HL-60 (cell line): Measurements from ENCODE around the gene FRRS1.

Experiments used
- DNase-seq, 2 experiments: peaks; one replicate each; pipeline ENCODE4 v3.0.0-alpha.2; 2010 to 2020; ENCODE audit warnings: low read depth in 1 of 2, low spot score in 1 of 2
- H3K27ac ChIP-seq: fragments of 250-450 bp; sonication (Bioruptor Pico); replicated peaks from 2 replicates; pipeline ENCODE4 v1.5.1; 2020; ENCODE audit warnings: mild to moderate bottlenecking, moderate library complexity
- H3K27me3 ChIP-seq: fragments of 250-450 bp; sonication (Bioruptor Pico); 2 replicates; pipeline ENCODE4 v1.5.1; 2021; ENCODE audit warnings: mild to moderate bottlenecking, moderate library complexity; ENCODE audit not compliant: insufficient read depth, poor library complexity, severe bottlenecking
- H3K4me3 ChIP-seq: replicated peaks from 2 replicates; pipeline ENCODE4 v1.5.1; 2011; ENCODE audit warnings: mild to moderate bottlenecking, control low read depth, low read length; ENCODE audit not compliant: insufficient read depth
- GABPA ChIP-seq: IDR thresholded peaks from 2 replicates; pipeline ENCODE4 v1.6.1; 2012; ENCODE audit warnings: low read depth
- POLR2AphosphoS5 ChIP-seq: IDR thresholded peaks from 2 replicates; pipeline ENCODE4 v1.6.1; 2012; ENCODE audit warnings: low read depth
- REST ChIP-seq: IDR thresholded peaks from 2 replicates; pipeline ENCODE4 v1.6.1; 2012; ENCODE audit warnings: low read depth; ENCODE audit not compliant: insufficient replicate concordance
- SPI1 ChIP-seq: IDR thresholded peaks from 2 replicates; pipeline ENCODE4 v1.6.1; 2012; ENCODE audit warnings: low read depth, mild to moderate bottlenecking, borderline replicate concordance
- TF ChIP-seq, protein P1 (sequence below): IDR thresholded peaks from one replicate; pipeline ENCODE4 v1.5.1; 2011; ENCODE audit warnings: low read length, control low read depth, inconsistent platforms; ENCODE audit not compliant: insufficient read depth

The FRRS1 gene

DNA sequence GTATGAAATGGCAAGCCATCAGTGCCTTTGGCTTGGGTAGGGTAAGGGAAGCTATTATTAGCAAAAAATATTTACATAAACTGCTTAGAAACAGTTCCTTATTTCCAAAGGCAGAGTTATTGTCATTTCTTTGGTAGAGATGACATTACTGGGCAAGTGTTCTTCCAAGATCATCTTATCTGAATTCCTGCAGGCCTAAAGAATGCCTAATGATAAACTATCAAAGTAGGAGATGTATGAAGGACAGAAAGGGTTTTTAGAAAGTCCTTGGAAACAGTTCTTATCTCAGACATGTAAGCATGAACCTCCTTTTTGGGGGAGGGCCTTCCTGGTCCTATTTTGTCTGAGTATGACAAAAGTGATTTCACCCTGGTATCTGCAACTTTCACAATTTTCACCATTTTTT is 5.1 kb upstream of the FRRS1 start:
- TF ChIP-seq GABPA (no peak), REST (no peak), POLR2AphosphoS5 (no peak), SPI1 (no peak)
- TF ChIP-seq, protein P1, sequence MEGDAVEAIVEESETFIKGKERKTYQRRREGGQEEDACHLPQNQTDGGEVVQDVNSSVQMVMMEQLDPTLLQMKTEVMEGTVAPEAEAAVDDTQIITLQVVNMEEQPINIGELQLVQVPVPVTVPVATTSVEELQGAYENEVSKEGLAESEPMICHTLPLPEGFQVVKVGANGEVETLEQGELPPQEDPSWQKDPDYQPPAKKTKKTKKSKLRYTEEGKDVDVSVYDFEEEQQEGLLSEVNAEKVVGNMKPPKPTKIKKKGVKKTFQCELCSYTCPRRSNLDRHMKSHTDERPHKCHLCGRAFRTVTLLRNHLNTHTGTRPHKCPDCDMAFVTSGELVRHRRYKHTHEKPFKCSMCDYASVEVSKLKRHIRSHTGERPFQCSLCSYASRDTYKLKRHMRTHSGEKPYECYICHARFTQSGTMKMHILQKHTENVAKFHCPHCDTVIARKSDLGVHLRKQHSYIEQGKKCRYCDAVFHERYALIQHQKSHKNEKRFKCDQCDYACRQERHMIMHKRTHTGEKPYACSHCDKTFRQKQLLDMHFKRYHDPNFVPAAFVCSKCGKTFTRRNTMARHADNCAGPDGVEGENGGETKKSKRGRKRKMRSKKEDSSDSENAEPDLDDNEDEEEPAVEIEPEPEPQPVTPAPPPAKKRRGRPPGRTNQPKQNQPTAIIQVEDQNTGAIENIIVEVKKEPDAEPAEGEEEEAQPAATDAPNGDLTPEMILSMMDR = no peak
- DNase-seq = no peak
- H3K27ac ChIP-seq = no peak overlapping the region

DNA sequence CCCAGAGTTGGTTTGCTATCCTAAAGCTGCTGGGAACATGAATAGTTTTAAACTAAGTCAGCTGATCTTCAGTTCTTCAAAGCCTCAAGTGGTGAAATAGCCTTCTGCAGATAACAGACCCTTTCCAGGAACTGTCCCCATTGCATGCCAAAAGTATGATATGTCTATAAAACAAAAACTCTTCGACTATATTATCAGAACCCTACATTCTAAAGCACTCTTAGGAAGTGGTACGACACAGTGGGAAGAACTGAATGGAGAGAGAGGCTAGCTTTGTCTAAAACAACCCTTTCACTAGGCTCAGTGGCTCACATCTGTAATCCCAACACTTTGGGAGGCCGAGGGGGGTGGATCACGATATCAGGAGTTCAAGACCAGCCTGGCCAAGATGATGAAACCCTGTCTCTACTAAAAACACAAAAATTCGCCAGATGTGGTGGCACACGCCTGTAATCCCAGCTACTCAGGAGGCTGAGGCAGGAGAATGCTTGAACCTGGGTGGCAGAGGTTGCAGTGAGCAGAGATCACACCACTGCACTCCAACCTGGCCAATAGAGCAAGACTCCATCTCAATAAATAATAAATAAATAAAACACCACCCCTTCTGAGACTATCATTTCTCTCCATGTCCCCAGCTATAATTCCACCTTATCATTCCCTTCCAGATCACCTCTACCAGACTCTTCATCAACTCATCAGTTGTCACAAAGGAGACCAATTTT is 2.2 kb upstream of the FRRS1 start:
- DNase-seq = no peak
- H3K27me3 ChIP-seq = no peaks in the 10 kb centered on the region
- TF ChIP-seq SPI1 (no peak), GABPA (no peak), REST (no peak), POLR2AphosphoS5 (no peak)
- TF ChIP-seq, protein P1 = no peak
- no peak overlapping the region for H3K27ac ChIP-seq
- H3K4me3 ChIP-seq = no peak overlapping the region

More for the DNA sequence above, 5.1 kb upstream of the FRRS1 start:
- H3K4me3 ChIP-seq = no peak overlapping the region
- H3K27me3 ChIP-seq = no peaks in the 10 kb centered on the region

DNA sequence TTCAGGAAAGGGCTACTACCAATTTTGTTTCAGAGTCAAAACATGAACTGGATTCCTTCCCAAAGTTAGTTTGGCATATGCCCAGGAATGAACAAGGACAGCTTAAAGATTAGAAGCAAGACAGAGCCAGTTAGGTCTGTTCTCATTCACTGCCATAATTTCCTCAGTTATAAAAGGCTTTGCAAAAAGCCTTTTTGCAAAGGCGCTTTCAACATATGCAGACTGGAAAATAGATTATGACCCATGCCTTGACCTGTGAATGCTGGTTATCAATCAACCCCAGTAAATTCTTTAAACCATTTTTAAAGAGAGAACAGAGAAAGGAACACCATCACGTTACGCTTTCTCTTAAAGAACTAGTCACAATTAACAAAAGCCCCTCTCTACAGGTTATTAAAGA is 1.7 kb upstream of the FRRS1 start:
- no peak overlapping the region for H3K27ac ChIP-seq
- no peak for DNase-seq
- H3K4me3 ChIP-seq = no peak overlapping the region
- TF ChIP-seq REST (no peak), SPI1 (no peak), GABPA (no peak)
- TF ChIP-seq, protein P1 = no peak
- H3K27me3 ChIP-seq = no peaks in the 10 kb centered on the region
